K562 (cell line): ENCODE data around the gene TNFSF15. TPM values are rescaled to one million over a fixed set of nuclear protein-coding genes. Genes with fewer than 3 reads are reported as not detected.

ENCODE experiments used
- ATAC-seq: fragments of 200-7000 bp; cut with Tn5 transposase; 3 replicates; pipeline ENCODE4 v1.9.1; 2020; ENCODE audit warnings: moderate library complexity
- BruUV-seq: library from RNA; stranded (reverse); fragments of 400-500 nt; replicated peaks from 2 replicates; lab custom pipeline; 2021; lab: Mats Ljungman, UMichigan
- CTCF ChIA-PET: fragments of 300-600 bp; formaldehyde crosslinking; extraction: SDS; loops from one replicate; lab custom pipeline; 2021; ENCODE audit warnings: low intra/inter-chr PET ratio; lab: Yijun Ruan, JAX
- POLR2A ChIA-PET: fragments of 300-600, 350-650 bp; sonication (Branson Sonifier 250); formaldehyde crosslinking; extraction: SDS; loops from one replicate; lab custom pipeline; 2021; ENCODE audit warnings: antibody characterized with exemption, inconsistent platforms; lab: Yijun Ruan, JAX
- DNase-seq, 4 experiments: peaks; one replicate each; pipeline versions ENCODE4 v3.0.0 to v3.0.0-alpha.2; 2011 to 2018; ENCODE audit warnings: low spot score in 3 of 4, mixed read lengths in 3 of 4; ENCODE audit errors: extremely low read depth in 1 of 4
- FAIRE-seq: peaks from 2 replicates; lab custom pipeline; 2011; peaks lifted over from hg19 to GRCh38; lab: Jason Lieb, UNC
- H2AFZ ChIP-seq: 2 replicates; pipeline ENCODE4 v1.6.0; 2011; ENCODE audit warnings: low read depth, low read length, control low read depth, inconsistent platforms
- H3K27ac ChIP-seq: fragments of 200-600 bp; 3 replicates; pipeline ENCODE4 v1.8.0; 2011; ENCODE audit warnings: low read depth, mild to moderate bottlenecking, control low read depth, inconsistent platforms, low read length, moderate library complexity, mixed read lengths; ENCODE audit errors: extremely low read depth
- H3K27me3 ChIP-seq, 2 experiments: fragments of 300-600 bp in 1 of 2; 2 replicates in 1 of 2; 3 replicates in 1 of 2; pipeline versions ENCODE4 v1.6.0 to v1.8.0; 2011; ENCODE audit warnings: inconsistent platforms in 2 of 2, low read length in 2 of 2, mild to moderate bottlenecking in 1 of 2, mixed read lengths in 1 of 2, moderate library complexity in 1 of 2; ENCODE audit not compliant: control insufficient read depth in 2 of 2, insufficient read depth in 2 of 2
- H3K36me3 ChIP-seq: fragments of 300-600 bp; 3 replicates; pipeline ENCODE4 v1.8.0; 2011; ENCODE audit warnings: mild to moderate bottlenecking, low read length, inconsistent platforms; ENCODE audit not compliant: control insufficient read depth, insufficient read depth
- H3K4me1 ChIP-seq, 2 experiments: fragments of 200-600 bp in 1 of 2; replicated peaks in 1 of 2; 2 replicates in 1 of 2; 3 replicates in 1 of 2; pipeline versions ENCODE4 v1.5.1 to v1.8.0; 2011; ENCODE audit warnings: inconsistent platforms in 2 of 2, low read length in 2 of 2, mild to moderate bottlenecking in 1 of 2, mixed read lengths in 1 of 2, moderate library complexity in 1 of 2; ENCODE audit not compliant: control insufficient read depth in 2 of 2, insufficient read depth in 2 of 2
- H3K4me2 ChIP-seq: 2 replicates; pipeline ENCODE4 v1.6.1; 2011; ENCODE audit warnings: low read length, control low read depth, inconsistent platforms, mixed read lengths; ENCODE audit not compliant: insufficient read depth
- H3K4me3 ChIP-seq: fragments of 200-600 bp; sonication (generic), shearing (Covaris generic); 2 replicates; pipeline ENCODE4 v1.5.1; 2016; ENCODE audit warnings: control low read depth, inconsistent platforms
- H3K79me2 ChIP-seq: fragments of 200-600 bp; 3 replicates; pipeline ENCODE4 v1.8.0; 2011; ENCODE audit warnings: low read length, inconsistent platforms; ENCODE audit not compliant: control insufficient read depth, insufficient read depth
- H3K9ac ChIP-seq, 2 experiments: 2 replicates each; pipeline versions ENCODE4 v1.6.0 to v1.6.1; 2011; ENCODE audit warnings: low read depth in 2 of 2, low read length in 2 of 2, control low read depth in 1 of 2, inconsistent platforms in 1 of 2, mild to moderate bottlenecking in 1 of 2, mixed read lengths in 1 of 2; ENCODE audit not compliant: insufficient read depth in 1 of 2
- H3K9me1 ChIP-seq: one replicate; pipeline ENCODE4 v1.6.0; 2011; ENCODE audit warnings: inconsistent platforms, mild to moderate bottlenecking, low read length, moderate library complexity; ENCODE audit not compliant: control insufficient read depth, insufficient read depth
- H3K9me3 ChIP-seq: replicated peaks from 2 replicates; pipeline ENCODE4 v1.5.1; 2011; ENCODE audit warnings: low read depth, low read length, inconsistent platforms; ENCODE audit not compliant: control insufficient read depth, insufficient read depth
- H4K20me1 ChIP-seq: replicated peaks from 2 replicates; pipeline ENCODE4 v1.6.1; 2011; ENCODE audit warnings: low read length, inconsistent platforms, mixed read lengths; ENCODE audit not compliant: control insufficient read depth, insufficient read depth
- CHD7 ChIP-seq: fragments of 200-600 bp; sonication (generic); IDR thresholded peaks from one replicate; pipeline ENCODE4 v1.6.1; 2012; ENCODE audit warnings: mild to moderate bottlenecking, low read depth, low read length, inconsistent platforms
- CTBP1 ChIP-seq: fragments of 450-650 bp; IDR thresholded peaks from 2 replicates; pipeline ENCODE4 v1.6.1; 2016; ENCODE audit warnings: borderline replicate concordance
- EZH2 ChIP-seq: IDR thresholded peaks from 2 replicates; pipeline ENCODE4 v1.6.1; 2012; ENCODE audit warnings: low read depth, mild to moderate bottlenecking, inconsistent platforms, low read length, borderline replicate concordance
- FIP1L1 ChIP-seq: fragments of 200-400 bp; formaldehyde crosslinking; IDR thresholded peaks from 2 replicates; pipeline ENCODE4 v1.6.1; 2018; ENCODE audit warnings: mild to moderate bottlenecking, low read depth, low read length; ENCODE audit not compliant: poor library complexity, severe bottlenecking
- HINFP ChIP-seq: fragments of 450-650 bp; conservative IDR thresholded peaks from 2 replicates; pipeline ENCODE4 v1.6.1; 2016; ENCODE audit warnings: missing genetic modification characterization, low read depth, mild to moderate bottlenecking, control low read depth, missing compliant biosample characterization
- HMG20A ChIP-seq: fragments of 450-650 bp; formaldehyde crosslinking; conservative IDR thresholded peaks from 2 replicates; pipeline ENCODE4 v1.4.0; 2020; ENCODE audit warnings: mild to moderate bottlenecking, mixed read lengths
- KAT7 ChIP-seq: sonication (generic); formaldehyde crosslinking; IDR thresholded peaks from 2 replicates; pipeline ENCODE4 v1.8.0; 2022; ENCODE audit warnings: missing genetic modification reagents, mild to moderate bottlenecking, borderline replicate concordance
- MEF2A ChIP-seq: IDR thresholded peaks from 2 replicates; pipeline ENCODE4 v1.6.1; 2011; ENCODE audit warnings: low read depth, mild to moderate bottlenecking, low read length, moderate library complexity; ENCODE audit not compliant: control insufficient read depth
- PRPF4 ChIP-seq: fragments of 200-400 bp; formaldehyde crosslinking; IDR thresholded peaks from one replicate; pipeline ENCODE4 v1.6.1; 2017; ENCODE audit warnings: low read length, low read depth, mild to moderate bottlenecking; ENCODE audit not compliant: insufficient read depth, poor library complexity, severe bottlenecking
- ZNF12 ChIP-seq: sonication (generic); formaldehyde crosslinking; IDR thresholded peaks from 2 replicates; pipeline ENCODE4 v1.4.0; 2020; ENCODE audit warnings: mild to moderate bottlenecking, missing genetic modification reagents
- WGBS: fragments of 100-300 bp; shearing (Covaris generic); methylation state at CpG from one replicate; pipeline ENCODE4 v1.1.6; 2016; ENCODE audit warnings: low coverage, mixed read lengths; ENCODE audit not compliant: insufficient coverage; ENCODE audit errors: missing lambda C conversion rate; 5-methylcytosine and 5-hydroxymethylcytosine counted together
- in situ Hi-C: fragments of 300-500 bp; cut with MboI; formaldehyde crosslinking; loops from 4 replicates; pipeline ENCODE4 v1.15.0; 2018; ENCODE audit warnings: inconsistent platforms, mixed read lengths
- intact Hi-C: fragments of 100-400 bp; cut with micrococcal nuclease; formaldehyde crosslinking; loops from 2 replicates; pipeline ENCODE4 v1.14.2; 2022
- polyA plus RNA-seq, 8 experiments: library from polyadenylated mRNA; depleted of rRNA in 4 of 8; stranded (reverse) in 5 of 8; unstranded in 3 of 8; fragments of >200 nt; fragmentation: Nextera tagmentation in 2 of 8; fragmentation: Illumina TruSeq in 1 of 8; extraction: Ambion mirVana in 2 of 8; extraction: Trizol in 1 of 8; gene quantifications; 2 replicates each; pipeline versions ENCODE4 v1.2.1 to v1.2.3, GENCODE V29; 2011 to 2014; ENCODE audit warnings: inconsistent platforms in 1 of 8, missing spikeins in 1 of 8
- total RNA-seq, 7 experiments: library from RNA; depleted of rRNA in 6 of 7; stranded (reverse); fragments of >200 nt in 6 of 7; fragmentation: Illumina TruSeq in 2 of 7; extraction: Trizol in 2 of 7; gene quantifications; 2 replicates each; pipeline versions ENCODE4 v1.2.1 to v1.2.3, GENCODE V29; 2011 to 2021; ENCODE audit warnings: low replicate concordance in 1 of 7

The TNFSF15 gene
- total and polyA plus RNA-seq, 9 of the 15 experiments (the other 6 are each of a cell fraction or from before 2014, with no cell fraction given), result not detected

- no TSS peak for BruUV-seq
- WGBS, result 2% methylated on average over 4 of the region's 4 CpGs
- H3K9me3 ChIP-seq, result no peaks in the 10 kb centered on the region
- H3K27me3 ChIP-seq, result no peaks in the 10 kb centered on the region
- POLR2A ChIA-PET, result no interaction called here
- no peak for ATAC-seq
- no peak overlapping the region for H3K27ac ChIP-seq
- no peaks in the 10 kb centered on the region for H3K9me1 ChIP-seq
- DNase-seq, result no peak
- no peak overlapping the region for H3K9ac ChIP-seq
- no peak for FAIRE-seq
- CTCF ChIA-PET, result no interaction called here
- H2AFZ ChIP-seq, result no peak overlapping the region
- no peaks in the 10 kb centered on the region for H3K79me2 ChIP-seq
- no peaks in the 10 kb centered on the region for H3K4me1 ChIP-seq
- no peaks in the 10 kb centered on the region for H3K36me3 ChIP-seq
- in situ Hi-C loops, result no loop called here
- H3K4me3 ChIP-seq, result no peak overlapping the region
- H3K4me2 ChIP-seq, result no peak overlapping the region
- H4K20me1 ChIP-seq, result no peaks in the 10 kb centered on the region
- intact Hi-C loops, result no loop called here
- TF ChIP-seq HMG20A (CRISPR knock-in tag) (no peak), CHD7 (no peak), FIP1L1 (no peak), PRPF4 (no peak), HINFP (no peak), CTBP1 (no peak), ZNF12 (CRISPR knock-in tag) (no peak), EZH2 (no peak), KAT7 (no peak), MEF2A (no peak)
These were observed 46.3 kb upstream of the TNFSF15 start for GRCh38 chr9:114852050-114852594.
